PC-9 (cell line): ENCODE measurements around the gene PTPRM. TPM values are rescaled to one million over a fixed set of nuclear protein-coding genes. Genes with fewer than 3 reads are reported as not detected.

Experiments
- BruUV-seq: library from RNA; stranded (reverse); fragments of 400-500 nt; replicated peaks from 2 replicates; lab custom pipeline; 2021; lab: Mats Ljungman, UMichigan
- CTCF ChIA-PET: fragments of 300-600 bp; sonication (Branson Sonifier 250); formaldehyde crosslinking; loops from one replicate; lab custom pipeline; 2022; ENCODE audit warnings: antibody characterized with exemption; lab: Charles Lee
- POLR2A ChIA-PET: fragments of 300-600 bp; sonication (Branson Sonifier 250); formaldehyde crosslinking; loops from one replicate; lab custom pipeline; 2022; ENCODE audit warnings: antibody characterized with exemption; ENCODE audit not compliant: unreplicated experiment; lab: Charles Lee
- DNase-seq, 2 experiments: peaks; one replicate each; pipeline versions ENCODE4 v3.0.0 to v3.0.0-alpha.2; 2015 to 2022; ENCODE audit warnings: mixed read lengths in 1 of 2
- H2AFZ ChIP-seq: fragments of 200-600 bp; sonication (generic); 2 replicates; pipeline ENCODE4 v1.8.1; 2017; ENCODE audit warnings: antibody characterized with exemption
- H3F3A ChIP-seq: fragments of 200-600 bp; sonication (generic); 2 replicates; pipeline ENCODE4 v1.8.1; 2017; ENCODE audit warnings: antibody characterized with exemption, mild to moderate bottlenecking, low read depth; ENCODE audit not compliant: insufficient read depth
- H3K27ac ChIP-seq: fragments of 200-600 bp; sonication (generic); 2 replicates; pipeline ENCODE4 v1.6.1; 2016; ENCODE audit warnings: mixed run types
- H3K27me3 ChIP-seq: fragments of 200-600 bp; sonication (generic); 2 replicates; pipeline ENCODE4 v1.6.1; 2016; ENCODE audit warnings: low read depth, mixed run types; ENCODE audit not compliant: insufficient read depth
- H3K36me3 ChIP-seq: fragments of 200-600 bp; sonication (generic); 2 replicates; pipeline ENCODE4 v1.6.1; 2016; ENCODE audit warnings: low read depth, mixed run types
- H3K4me1 ChIP-seq: fragments of 200-600 bp; sonication (generic); replicated peaks from 2 replicates; pipeline ENCODE4 v1.6.1; 2016; ENCODE audit warnings: mixed run types; ENCODE audit not compliant: insufficient read depth
- H3K4me2 ChIP-seq: fragments of 200-600 bp; sonication (generic); 2 replicates; pipeline ENCODE4 v1.6.1; 2017; ENCODE audit warnings: mixed run types
- H3K4me3 ChIP-seq: fragments of 200-600 bp; sonication (generic); 2 replicates; pipeline ENCODE4 v1.6.1; 2016; ENCODE audit warnings: mixed run types
- H3K79me2 ChIP-seq: fragments of 200-600 bp; sonication (generic); 2 replicates; pipeline ENCODE4 v1.6.1; 2017; ENCODE audit warnings: low read depth, mixed run types
- H3K9me2 ChIP-seq: fragments of 200-600 bp; sonication (generic); 2 replicates; pipeline ENCODE4 v1.8.1; 2017; ENCODE audit warnings: mild to moderate bottlenecking; ENCODE audit not compliant: insufficient read depth
- H3K9me3 ChIP-seq: fragments of 200-600 bp; sonication (generic); 2 replicates; pipeline ENCODE4 v1.8.1; 2016; ENCODE audit warnings: low read depth; ENCODE audit not compliant: insufficient read depth
- H4K20me1 ChIP-seq: fragments of 200-600 bp; sonication (generic); 2 replicates; pipeline ENCODE4 v1.8.1; 2017; ENCODE audit not compliant: insufficient read depth
- EZH2 ChIP-seq: fragments of 200-600 bp; sonication (generic); IDR thresholded peaks from 2 replicates; pipeline ENCODE4 v1.8.0; 2017; ENCODE audit warnings: antibody characterized with exemption, low read depth
- intact Hi-C: fragments of 100-400 bp; cut with micrococcal nuclease; formaldehyde crosslinking; loops from one replicate; pipeline ENCODE4 v1.10.0; 2022; ENCODE audit not compliant: unreplicated experiment
- total RNA-seq: library from RNA; stranded (reverse); gene quantifications from 2 replicates; pipeline ENCODE4 v1.2.3, GENCODE V29; 2021
- TF ChIP-seq, protein P1 (sequence below): fragments of 200-600 bp; sonication (generic); conservative IDR thresholded peaks from 2 replicates; pipeline ENCODE4 v1.6.1; 2017; ENCODE audit warnings: mixed run types, antibody characterized with exemption, mild to moderate bottlenecking, moderate library complexity

Gene PTPRM
- total RNA-seq, 1 experiment from 2014 or later = 32.5 TPM

DNA sequence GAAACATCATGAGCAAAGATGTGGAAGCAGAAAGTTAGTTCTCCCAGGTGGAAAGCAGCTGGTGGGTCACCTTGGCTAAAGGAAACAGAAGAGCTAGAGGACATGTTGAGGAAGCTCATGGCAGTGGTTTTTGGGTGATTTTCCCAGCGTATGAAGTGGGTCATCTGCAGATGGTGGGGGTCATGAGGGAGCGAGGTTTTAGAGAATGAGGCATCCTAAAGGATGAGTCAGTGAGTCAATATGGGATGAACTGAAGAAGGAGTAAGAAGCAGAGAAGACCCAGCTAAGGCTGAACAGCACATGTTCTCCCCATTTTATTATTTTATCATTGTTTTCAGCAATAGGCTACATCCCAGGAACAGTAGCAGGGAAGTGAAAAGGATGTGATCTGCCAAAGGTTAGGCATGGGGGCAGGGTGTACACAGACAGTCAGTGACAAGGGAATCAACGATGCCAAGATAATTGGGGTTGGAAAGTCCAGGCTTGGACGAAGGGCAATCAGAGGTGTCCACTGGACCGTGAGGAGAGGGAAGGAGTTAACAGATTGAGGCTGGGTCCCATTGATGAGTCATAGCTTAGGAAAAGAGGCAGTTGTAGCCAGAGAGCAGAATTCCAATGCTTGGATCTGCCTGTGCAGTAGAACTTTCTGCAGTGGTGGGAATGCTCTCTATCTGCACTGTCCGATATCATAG, 752.8 kb downstream of the PTPRM start:
- POLR2A ChIA-PET = interaction anchor here (0.6 kb wide), 1 partner anchor 14 kb away, joined by 4 read pairs; no protein-coding TSS in a partner anchor

DNA sequence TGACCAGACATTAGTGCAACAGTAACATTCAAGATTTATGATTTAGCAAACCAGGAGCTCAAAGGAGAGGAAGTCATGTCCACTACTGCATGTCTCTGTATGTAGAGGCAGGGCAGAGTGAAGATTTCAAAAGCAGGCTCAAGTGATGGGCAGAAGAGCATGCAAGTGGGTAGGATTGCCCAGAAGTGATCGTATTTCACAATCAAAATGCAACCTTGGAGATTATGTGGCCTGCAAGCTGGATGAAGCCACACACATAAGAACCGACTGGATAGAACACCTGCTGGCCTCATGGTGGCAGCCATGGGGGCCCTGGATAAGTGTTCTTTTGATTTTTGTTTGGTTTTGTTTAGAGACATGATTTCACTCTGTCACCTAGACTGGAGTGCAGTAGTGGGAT, 755.4 kb downstream of the PTPRM start:
- POLR2A ChIA-PET = no interaction called here
- Histone ChIP-seq H3K36me3 (no peaks in the 10 kb centered on the region), H2AFZ (no peak overlapping the region), H3K4me2 (no peak overlapping the region), H3K9me3 (0 out of 2 replicates have a peak, but pooled peaks cover 4% of the 10 kb centered on the region), H3K4me1 (peaks cover 4% of the 10 kb centered on the region), H3K79me2 (no peaks in the 10 kb centered on the region), H3K9me2 (no peaks in the 10 kb centered on the region), H3K4me3 (no peak overlapping the region), H3K27ac (no peak overlapping the region), H3F3A (no peaks in the 10 kb centered on the region), H4K20me1 (no peaks in the 10 kb centered on the region), H3K27me3 (no peaks in the 10 kb centered on the region)
- BruUV-seq = no TSS peak
- CTCF ChIA-PET = no interaction called here
- TF ChIP-seq, protein P1, sequence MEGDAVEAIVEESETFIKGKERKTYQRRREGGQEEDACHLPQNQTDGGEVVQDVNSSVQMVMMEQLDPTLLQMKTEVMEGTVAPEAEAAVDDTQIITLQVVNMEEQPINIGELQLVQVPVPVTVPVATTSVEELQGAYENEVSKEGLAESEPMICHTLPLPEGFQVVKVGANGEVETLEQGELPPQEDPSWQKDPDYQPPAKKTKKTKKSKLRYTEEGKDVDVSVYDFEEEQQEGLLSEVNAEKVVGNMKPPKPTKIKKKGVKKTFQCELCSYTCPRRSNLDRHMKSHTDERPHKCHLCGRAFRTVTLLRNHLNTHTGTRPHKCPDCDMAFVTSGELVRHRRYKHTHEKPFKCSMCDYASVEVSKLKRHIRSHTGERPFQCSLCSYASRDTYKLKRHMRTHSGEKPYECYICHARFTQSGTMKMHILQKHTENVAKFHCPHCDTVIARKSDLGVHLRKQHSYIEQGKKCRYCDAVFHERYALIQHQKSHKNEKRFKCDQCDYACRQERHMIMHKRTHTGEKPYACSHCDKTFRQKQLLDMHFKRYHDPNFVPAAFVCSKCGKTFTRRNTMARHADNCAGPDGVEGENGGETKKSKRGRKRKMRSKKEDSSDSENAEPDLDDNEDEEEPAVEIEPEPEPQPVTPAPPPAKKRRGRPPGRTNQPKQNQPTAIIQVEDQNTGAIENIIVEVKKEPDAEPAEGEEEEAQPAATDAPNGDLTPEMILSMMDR = no peak
- no peak for DNase-seq
- intact Hi-C loops = no loop called here

More for the DNA sequence above, 752.8 kb downstream of the PTPRM start:
- CTCF ChIA-PET = no interaction called here
- TF ChIP-seq, protein P1 = no peak
- TF ChIP-seq EZH2 = no peak
- Histone ChIP-seq H4K20me1 (no peaks in the 10 kb centered on the region), H3K4me3 (no peak overlapping the region), H2AFZ (no peak overlapping the region), H3K4me1 (no peaks in the 10 kb centered on the region), H3K4me2 (no peak overlapping the region), H3K27ac (no peak overlapping the region), H3F3A (no peaks in the 10 kb centered on the region), H3K27me3 (no peaks in the 10 kb centered on the region), H3K9me2 (no peaks in the 10 kb centered on the region), H3K36me3 (no peaks in the 10 kb centered on the region), H3K79me2 (no peaks in the 10 kb centered on the region), H3K9me3 (no peaks in the 10 kb centered on the region)
- no TSS peak for BruUV-seq
- no peak for DNase-seq
- intact Hi-C loops = no loop called here

DNA sequence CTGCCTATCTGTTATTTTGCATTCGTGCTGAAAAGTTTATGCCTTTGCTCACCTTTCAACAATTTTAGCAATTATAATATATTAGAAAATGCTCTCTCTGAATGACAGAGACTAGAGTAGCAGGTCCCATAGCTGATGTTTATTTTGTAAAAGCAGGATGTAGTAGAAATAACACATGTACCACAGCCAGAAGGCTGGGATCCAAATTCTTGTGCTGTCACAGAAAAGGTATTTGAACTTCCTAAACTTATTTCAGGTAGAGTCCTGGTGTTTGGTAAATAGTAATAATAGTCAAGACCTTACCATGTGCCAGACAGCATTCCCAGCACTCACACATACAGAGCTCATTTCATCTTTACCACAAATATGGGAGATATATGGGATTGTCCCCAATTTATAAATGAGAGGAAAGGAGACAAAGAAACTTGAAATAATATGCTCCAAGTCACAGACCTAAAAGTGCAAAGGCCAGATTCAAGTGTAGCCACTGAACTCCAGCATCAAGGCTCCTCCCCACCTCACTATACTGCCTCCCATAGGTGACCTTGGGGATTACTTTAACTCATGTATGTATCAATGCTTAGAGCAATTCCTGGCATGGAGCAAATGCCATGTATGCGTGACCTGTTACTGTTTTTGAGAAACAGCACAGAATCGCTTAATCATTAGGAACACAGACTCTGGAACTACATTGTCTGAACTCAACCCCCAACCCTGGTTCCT, 757.4 kb downstream of the PTPRM start:
- ChIA-PET CTCF (no interaction called here), POLR2A (no interaction called here)
- peaks cover 24% of the 10 kb centered on the region for H3K4me1 ChIP-seq
- no peak overlapping the region for H2AFZ ChIP-seq
- intact Hi-C loops = no loop called here
- TF ChIP-seq EZH2 = no peak
- TF ChIP-seq, protein P1 = no peak
- no peak overlapping the region for H3K4me3 ChIP-seq
- H3K79me2 ChIP-seq = no peaks in the 10 kb centered on the region
- H3K9me3 ChIP-seq = 0 out of 2 replicates have a peak, but pooled peaks cover 4% of the 10 kb centered on the region
- H3K27ac ChIP-seq = no peak overlapping the region
- H3K36me3 ChIP-seq = no peaks in the 10 kb centered on the region
- H3K4me2 ChIP-seq = no peak overlapping the region
- no peaks in the 10 kb centered on the region for H3K9me2 ChIP-seq
- H4K20me1 ChIP-seq = no peaks in the 10 kb centered on the region
- no peak for DNase-seq
- H3F3A ChIP-seq = peaks cover 14% of the 10 kb centered on the region; the same call in 1 of the 2 replicates
- no TSS peak for BruUV-seq
- no peaks in the 10 kb centered on the region for H3K27me3 ChIP-seq
